ENCODE measurements around the gene ANXA1.
"Not testable (repeated sequence)": the region's sequence is repeated elsewhere in the genome, so short reads cannot be mapped to it uniquely, and the experiment has no call there.

The ANXA1 gene

GRCh38 chr9:73167614-73168013 is 15.9 kb downstream of the ANXA1 start:
- no peak for DNase-seq (ENCODE audit: low read depth, low spot score)

- no peak for DNase-seq (ENCODE audit: low read depth, low spot score)
These were observed 16.8 kb downstream of the ANXA1 start for GRCh38 chr9:73168298-73168934.

GRCh38 chr9:73170185-73170957 is 18.7 kb downstream of the ANXA1 start:
- no peak for DNase-seq (ENCODE audit: low read depth, low spot score)

GRCh38 chr9:73172901-73173215 is 21.2 kb downstream of the ANXA1 start:
- DNase-seq (ENCODE audit: low read depth, low spot score) = no peak

DNA sequence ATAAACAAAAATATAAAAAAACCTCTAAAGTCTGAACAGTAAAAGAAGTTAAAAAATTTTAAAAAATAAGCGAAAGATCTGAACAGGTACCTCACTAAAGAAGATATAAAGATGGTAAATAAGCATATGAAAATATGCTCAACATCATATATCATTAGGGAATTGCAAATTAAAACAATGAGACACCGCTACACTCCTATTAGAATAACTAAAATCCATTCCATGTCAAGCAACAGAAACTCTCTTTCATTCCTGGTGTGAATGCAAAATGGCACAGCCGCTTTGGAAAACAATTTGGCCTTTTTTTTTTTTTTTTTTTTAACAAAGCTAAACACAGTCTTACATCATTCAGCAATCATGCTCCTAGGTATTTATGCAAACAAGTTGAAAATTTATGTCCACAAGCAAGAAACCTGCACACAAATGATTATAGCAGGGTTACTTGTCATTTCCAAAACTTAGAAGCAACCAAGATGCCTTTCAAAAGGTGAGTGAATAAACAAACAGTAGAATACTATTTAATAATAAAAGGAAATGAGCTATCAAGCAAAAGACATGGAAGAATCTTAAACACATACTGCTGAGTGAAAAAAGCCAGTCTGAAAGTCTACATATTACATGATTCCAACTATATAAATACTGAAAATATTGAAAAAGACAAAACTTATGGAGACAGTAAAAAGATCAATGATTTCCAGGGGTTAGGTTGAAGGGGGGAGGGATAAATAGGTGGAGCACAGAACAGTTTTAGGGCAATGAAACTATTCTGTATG is 22.1 kb downstream of the ANXA1 start:
- DNase-seq (ENCODE audit: low read depth, low spot score) = no peak

- DNase-seq (ENCODE audit: low read depth, low spot score) = no peak
These were observed 22.8 kb downstream of the ANXA1 start for GRCh38 chr9:73174330-73174980.

DNA sequence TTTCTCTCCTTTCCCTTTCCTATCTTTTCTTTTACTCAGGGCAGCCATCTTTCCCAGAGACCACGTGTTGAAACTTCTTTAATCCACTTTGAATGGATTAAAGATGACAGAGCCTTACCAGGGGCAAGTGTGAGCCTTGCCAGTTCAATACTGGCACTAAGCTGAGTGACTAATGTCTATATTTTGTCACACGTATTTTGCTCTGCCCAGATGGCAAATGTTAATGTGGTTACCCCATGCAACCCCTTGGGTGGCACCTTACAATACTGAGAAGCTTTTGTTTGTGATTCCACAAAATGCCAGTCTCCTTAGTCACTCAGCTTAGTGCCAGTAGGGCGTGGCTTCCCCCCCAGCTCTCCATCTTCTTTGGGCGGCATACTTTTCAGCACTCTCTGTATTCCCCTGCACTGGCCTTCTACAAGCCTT is 24.8 kb downstream of the ANXA1 start:
- no peak for DNase-seq (ENCODE audit: low read depth, low spot score)

- no peak for DNase-seq (ENCODE audit: low read depth, low spot score)
These were observed 26.4 kb downstream of the ANXA1 start for GRCh38 chr9:73178044-73178443.

GRCh38 chr9:73179589-73179988 is 27.9 kb downstream of the ANXA1 start:
- no peak for DNase-seq (ENCODE audit: low read depth, low spot score)

DNA sequence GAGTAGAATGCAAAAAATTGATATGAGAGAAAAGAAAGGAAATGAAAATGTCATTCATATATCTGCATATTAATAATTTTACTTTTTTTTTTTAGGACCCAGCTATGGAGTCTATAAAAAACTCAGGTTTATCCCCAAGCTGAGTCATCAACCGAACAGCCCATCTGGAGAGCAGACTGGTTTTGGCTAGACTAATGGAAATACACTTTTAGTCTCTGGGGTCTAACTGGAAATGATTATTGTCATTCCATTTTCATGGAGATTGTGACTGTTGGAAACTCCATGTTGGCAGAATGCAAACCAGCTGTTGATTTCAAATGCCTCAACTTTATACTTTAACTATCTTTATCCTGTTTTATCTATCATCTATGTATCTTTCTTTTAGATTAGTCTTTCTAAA is 28.7 kb downstream of the ANXA1 start:
- no peak for DNase-seq (ENCODE audit: low read depth, low spot score)

DNA sequence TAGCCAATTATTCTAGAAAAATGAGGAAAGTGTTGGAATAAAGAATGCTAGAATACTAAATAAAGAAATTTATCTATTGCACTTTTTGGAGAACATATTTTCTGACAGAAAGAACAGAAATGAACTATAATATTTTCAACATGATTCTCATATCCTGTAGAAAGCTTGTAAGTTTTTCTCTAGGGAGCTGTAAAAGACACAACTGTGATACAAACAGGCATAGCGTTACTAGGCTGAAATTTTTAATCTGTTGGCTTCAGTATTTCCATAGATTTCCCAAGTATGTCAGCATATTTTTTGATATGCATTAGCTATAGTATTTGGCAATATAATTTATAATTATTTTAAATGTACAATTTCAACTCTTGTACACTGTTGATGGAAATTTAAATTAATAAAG is 31.3 kb downstream of the ANXA1 start:
- DNase-seq (ENCODE audit: low read depth, low spot score) = no peak

GRCh38 chr9:73183428-73183827 is 31.8 kb downstream of the ANXA1 start:
- no peak for DNase-seq (ENCODE audit: low read depth, low spot score)

DNA sequence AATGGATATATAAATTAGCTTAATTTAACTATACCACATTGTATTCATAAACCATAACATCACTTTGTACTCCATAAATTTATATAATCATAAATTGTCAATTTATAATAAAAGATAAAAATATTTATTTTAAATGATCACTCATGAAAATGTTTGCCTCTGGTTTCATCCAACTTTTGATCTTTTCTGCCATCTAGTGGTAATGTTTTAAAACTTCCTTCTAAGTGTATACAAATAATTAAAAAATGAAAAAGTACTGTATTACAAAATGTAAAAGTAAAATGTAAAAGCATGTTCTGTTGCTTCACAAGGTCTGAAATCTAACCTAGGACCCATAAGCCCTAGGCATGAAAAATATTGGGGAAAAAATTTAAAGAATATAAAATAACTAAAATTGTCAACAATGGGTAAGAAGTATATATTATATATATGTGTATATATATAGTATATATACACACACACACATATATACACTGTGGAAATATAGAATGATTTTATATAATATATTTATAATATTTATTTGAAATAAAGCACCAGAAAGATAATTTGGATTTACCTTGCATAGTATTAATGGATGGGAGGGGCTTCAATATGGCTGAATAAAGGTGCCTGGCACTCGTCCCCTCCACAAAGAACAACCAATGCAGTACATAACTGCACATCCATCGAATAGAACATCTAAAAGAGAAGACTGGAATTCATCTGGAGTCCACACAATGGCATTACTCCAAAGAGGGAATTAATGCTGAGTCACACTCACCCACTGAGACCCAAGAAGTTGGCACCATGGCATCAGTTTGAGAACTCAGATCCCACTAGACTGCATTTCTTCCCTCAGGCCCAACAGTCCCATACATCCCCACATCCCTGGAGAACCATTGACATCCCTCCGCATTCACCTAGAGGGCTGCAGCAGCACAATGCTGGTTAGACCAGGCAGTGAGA is 32.5 kb downstream of the ANXA1 start:
- DNase-seq (ENCODE audit: low read depth, low spot score) = no peak

DNA sequence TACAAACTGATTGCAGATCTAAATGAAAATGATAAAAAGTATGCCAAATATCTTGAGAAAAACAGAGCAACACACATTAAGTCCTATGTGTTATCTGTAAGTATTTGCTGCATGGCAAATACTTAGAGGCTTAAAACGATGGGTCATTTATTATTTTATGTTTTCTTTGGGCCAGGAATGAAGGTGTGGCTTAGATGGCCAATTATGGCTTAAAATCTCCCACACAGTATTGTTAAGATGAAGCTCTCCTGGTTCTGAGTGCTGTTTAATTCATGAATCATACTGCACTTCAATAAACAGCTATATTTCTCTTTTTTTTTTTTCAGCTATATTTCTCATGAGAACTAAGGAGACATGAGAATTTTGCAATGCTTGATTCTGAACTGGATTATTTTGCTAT is 39.4 kb downstream of the ANXA1 start:
- DNase-seq (ENCODE audit: low read depth, low spot score) = not testable (repeated sequence)

GRCh38 chr9:73194284-73194683 is 42.6 kb downstream of the ANXA1 start:
- DNase-seq (ENCODE audit: low read depth, low spot score) = no peak

GRCh38 chr9:73199448-73199847 is 47.8 kb downstream of the ANXA1 start:
- DNase-seq (ENCODE audit: low read depth, low spot score) = no peak

DNA sequence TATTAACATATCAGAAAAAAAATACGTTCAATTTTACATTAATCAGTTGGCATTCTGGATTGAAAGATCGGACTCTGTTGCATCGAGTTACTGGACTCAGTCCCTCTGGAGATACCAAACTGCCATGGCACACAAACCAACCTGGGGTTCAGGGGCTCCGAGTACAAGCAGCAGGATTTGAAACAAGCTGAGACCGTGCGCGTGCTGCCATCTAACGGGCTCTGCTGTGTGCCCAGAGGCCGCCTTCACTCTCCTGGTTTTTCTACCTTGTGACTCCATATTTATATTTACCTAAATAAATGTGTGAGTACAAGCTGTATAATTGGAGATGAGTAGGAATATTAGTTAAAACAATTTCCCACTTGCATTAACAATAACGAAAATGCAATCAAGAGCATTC is 48.2 kb downstream of the ANXA1 start:
- no peak for DNase-seq (ENCODE audit: low read depth, low spot score)

DNA sequence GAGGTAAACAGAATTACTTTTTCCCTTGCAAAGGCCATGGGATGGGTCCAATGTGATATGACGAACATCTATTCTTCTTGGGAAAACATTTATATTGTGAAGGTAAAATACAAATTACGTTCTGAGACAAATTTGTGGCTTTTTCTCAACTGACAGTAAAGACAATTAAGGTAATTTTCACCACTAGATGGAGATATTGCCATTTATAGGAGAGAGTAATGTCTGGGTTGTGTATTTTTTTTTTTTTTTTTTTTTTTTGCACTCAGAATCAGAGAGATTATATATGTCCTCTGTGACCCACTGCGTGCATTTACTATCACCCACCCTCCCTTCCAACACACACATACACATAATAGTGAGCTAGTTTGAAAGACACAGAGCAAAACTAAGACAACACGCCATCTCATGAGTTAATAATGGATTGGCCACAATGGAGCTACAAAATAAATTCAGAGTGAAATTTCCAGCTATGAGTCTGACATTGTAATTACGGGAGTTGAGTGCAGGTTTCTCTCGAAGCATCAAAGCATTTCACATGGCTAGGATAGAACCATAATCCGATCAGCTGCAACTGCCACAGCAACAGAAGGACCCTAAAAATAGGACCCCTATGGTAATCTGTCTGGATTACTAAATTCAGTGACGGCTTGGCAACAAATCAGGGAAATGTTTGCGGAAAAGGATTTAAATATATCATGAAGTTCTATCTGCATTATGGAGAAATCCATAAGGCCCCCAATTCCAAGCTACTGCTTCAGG is 49.2 kb downstream of the ANXA1 start:
- no peak for DNase-seq (ENCODE audit: low read depth, low spot score)

- no peak for DNase-seq (ENCODE audit: low read depth, low spot score)
These were observed 51.3 kb downstream of the ANXA1 start for GRCh38 chr9:73202980-73203379.

GRCh38 chr9:73204936-73205335 is 53.3 kb downstream of the ANXA1 start:
- DNase-seq (ENCODE audit: low read depth, low spot score) = no peak

Data from activated CD4-positive, CD25-positive, alpha-beta regulatory T cell treated with anti-CD3 and anti-CD28 coated beads, Interleukin-2, amount 50 U/mL, for 16 hours (primary cell).